Neural cell (in vitro differentiated cells): ENCODE data around the gene GPRC5B. TPM values are rescaled to one million over a fixed set of nuclear protein-coding genes. Genes with fewer than 3 reads are reported as not detected.

Experiments
- H2AFZ ChIP-seq: fragments of 200-600, 300-800 bp; sonication (generic), shearing (Covaris generic); 2 replicates; pipeline ENCODE4 v1.6.0; 2014; ENCODE audit warnings: low read depth, mild to moderate bottlenecking, antibody characterized with exemption, low read length, moderate library complexity
- H3F3A ChIP-seq: fragments of 200-600 bp; shearing (Covaris generic); 2 replicates; pipeline ENCODE4 v1.6.1; 2016; ENCODE audit warnings: mild to moderate bottlenecking, moderate library complexity, mixed read lengths, antibody characterized with exemption, low read length; ENCODE audit not compliant: insufficient read depth, poor library complexity, severe bottlenecking
- H3K27ac ChIP-seq: fragments of 200-600, 300-800 bp; sonication (generic), shearing (Covaris generic); 2 replicates; pipeline ENCODE4 v1.5.1; 2014; ENCODE audit warnings: mild to moderate bottlenecking, low read length, moderate library complexity
- H3K27me3 ChIP-seq: fragments of 300-800, 200-600 bp; sonication (generic), shearing (Covaris generic); 2 replicates; pipeline ENCODE4 v1.6.0; 2014; ENCODE audit warnings: mild to moderate bottlenecking, low read depth, low read length, moderate library complexity; ENCODE audit not compliant: insufficient read depth
- H3K36me3 ChIP-seq: fragments of 300-800, 200-600 bp; sonication (generic), shearing (Covaris generic); 2 replicates; pipeline ENCODE4 v1.5.1; 2014; ENCODE audit warnings: mild to moderate bottlenecking, antibody characterized with exemption, low read length, moderate library complexity; ENCODE audit not compliant: insufficient read depth
- H3K4me2 ChIP-seq: fragments of 300-800, 200-600 bp; sonication (generic), shearing (Covaris generic); 2 replicates; pipeline ENCODE4 v1.6.0; 2014; ENCODE audit warnings: mild to moderate bottlenecking, low read length
- H3K4me3 ChIP-seq: fragments of 300-800, 200-600 bp; sonication (generic), shearing (Covaris generic); 2 replicates; pipeline ENCODE4 v1.5.1; 2014; ENCODE audit warnings: mild to moderate bottlenecking, low read length, moderate library complexity
- H3K79me2 ChIP-seq: fragments of 200-600 bp; shearing (Covaris generic); replicated peaks from 2 replicates; pipeline ENCODE4 v1.6.0; 2014; ENCODE audit warnings: mild to moderate bottlenecking, low read length, moderate library complexity; ENCODE audit not compliant: insufficient read depth
- H3K9ac ChIP-seq: fragments of 300-800, 200-600 bp; sonication (generic), shearing (Covaris generic); 2 replicates; pipeline ENCODE4 v1.6.1; 2016; ENCODE audit warnings: mild to moderate bottlenecking, low read length, mixed read lengths
- H3K9me2 ChIP-seq: fragments of 200-600 bp; shearing (Covaris generic); 2 replicates; pipeline ENCODE4 v1.6.1; 2016; ENCODE audit warnings: mild to moderate bottlenecking, low read length, mixed read lengths; ENCODE audit not compliant: insufficient read depth
- H3K9me3 ChIP-seq: fragments of 200-600, 300-800 bp; sonication (generic), shearing (Covaris generic); 2 replicates; pipeline ENCODE4 v1.6.1; 2016; ENCODE audit warnings: mild to moderate bottlenecking, mixed run types, low read length, moderate library complexity, mixed read lengths
- H4K20me1 ChIP-seq: fragments of 200-600 bp; shearing (Covaris generic); 2 replicates; pipeline ENCODE4 v1.6.1; 2016; ENCODE audit warnings: mild to moderate bottlenecking, mixed run types; ENCODE audit not compliant: insufficient read depth
- CTCF ChIP-seq: fragments of 450-650 bp; IDR thresholded peaks from 2 replicates; pipeline ENCODE4 v1.5.1; 2014; ENCODE audit warnings: antibody characterized with exemption, mild to moderate bottlenecking, moderate library complexity; ENCODE audit not compliant: poor library complexity, severe bottlenecking
- EP300 ChIP-seq: fragments of 450-650 bp; conservative IDR thresholded peaks from 2 replicates; pipeline ENCODE4 v1.6.1; 2014; ENCODE audit warnings: antibody characterized with exemption, mild to moderate bottlenecking, moderate library complexity; ENCODE audit not compliant: poor library complexity, severe bottlenecking
- EZH2 ChIP-seq: fragments of 200-600, 300-800 bp; shearing (Covaris generic), sonication (generic); IDR thresholded peaks from 2 replicates; pipeline ENCODE4 v1.6.1; 2014; ENCODE audit warnings: antibody characterized with exemption, low read length, borderline replicate concordance, mild to moderate bottlenecking; ENCODE audit not compliant: insufficient read depth, poor library complexity, severe bottlenecking
- MXI1 ChIP-seq: fragments of 450-650 bp; conservative IDR thresholded peaks from 2 replicates; pipeline ENCODE4 v1.6.1; 2014; ENCODE audit warnings: antibody characterized with exemption, mild to moderate bottlenecking; ENCODE audit not compliant: poor library complexity, severe bottlenecking
- POLR2AphosphoS5 ChIP-seq: IDR thresholded peaks from 2 replicates; pipeline ENCODE4 v1.6.1; 2012
- RAD21 ChIP-seq: fragments of 450-650 bp; conservative IDR thresholded peaks from 2 replicates; pipeline ENCODE4 v1.6.1; 2014; ENCODE audit warnings: antibody characterized with exemption, mild to moderate bottlenecking, moderate library complexity
- REST ChIP-seq: IDR thresholded peaks from 2 replicates; pipeline ENCODE4 v1.6.1; 2012; ENCODE audit warnings: borderline replicate concordance
- SMC3 ChIP-seq: fragments of 450-650 bp; conservative IDR thresholded peaks from 2 replicates; pipeline ENCODE4 v1.6.1; 2014; ENCODE audit warnings: antibody characterized with exemption, mild to moderate bottlenecking, moderate library complexity; ENCODE audit not compliant: poor library complexity
- TAF1 ChIP-seq: IDR thresholded peaks from 2 replicates; pipeline ENCODE4 v1.6.1; 2012; ENCODE audit warnings: low read depth
- polyA minus RNA-seq: library from RNA; depleted of rRNA, polyadenylated mRNA; stranded (reverse); fragments of >200 nt; gene quantifications from 2 replicates; pipeline ENCODE4 v1.2.3, GENCODE V29; 2014
- polyA plus RNA-seq: library from polyadenylated mRNA; depleted of rRNA; stranded (reverse); fragments of >200 nt; gene quantifications from 2 replicates; pipeline ENCODE4 v1.2.3, GENCODE V29; 2014

GPRC5B gene
- polyA plus RNA-seq (21.9 and 25.4 TPM in 2 replicates), polyA minus RNA-seq (28.0 and 29.9 TPM in 2 replicates)

GRCh38 chr16:19884611-19885450 is at the start of gene GPRC5B:
TSS of gene GPRC5B (minus strand) at chr16:19884848. CDS start at chr16:19872845, 12,003 bp downstream.
- peaks cover 36% of the 10 kb centered on the region for H3K79me2 ChIP-seq
- peak within 1 kb of the TSS; percentile 96 for H3K4me3 ChIP-seq
- H3K4me2 ChIP-seq, result peak within 1 kb of the TSS; percentile 66
- TF ChIP-seq EP300 (no peak), MXI1 (peak; percentile 57), POLR2AphosphoS5 (peak; percentile 28), SMC3 (peak; percentile 36), CTCF (peak; percentile 34), RAD21 (peak; percentile 42)
- H2AFZ ChIP-seq, result peak within 1 kb of the TSS; percentile 45
- H3K9ac ChIP-seq, result peak within 1 kb of the TSS; percentile 79
- H3F3A ChIP-seq, result no peaks in the 10 kb centered on the region
- no peaks in the 10 kb centered on the region for H3K9me2 ChIP-seq
- H3K9me3 ChIP-seq, result no peaks in the 10 kb centered on the region
- no peaks in the 10 kb centered on the region for H3K27me3 ChIP-seq
- H4K20me1 ChIP-seq, result no peaks in the 10 kb centered on the region
- no peaks in the 10 kb centered on the region for H3K36me3 ChIP-seq
- peak within 1 kb of the TSS; percentile 67 for H3K27ac ChIP-seq

GRCh38 chr16:19933740-19934139 is 49.1 kb upstream of the GPRC5B start:
- Histone ChIP-seq H3K9ac (no peak overlapping the region), H3K9me3 (no peaks in the 10 kb centered on the region), H3K27ac (no peak overlapping the region), H2AFZ (no peak overlapping the region), H3K79me2 (no peaks in the 10 kb centered on the region), H4K20me1 (no peaks in the 10 kb centered on the region), H3K4me2 (no peak overlapping the region), H3K4me3 (no peak overlapping the region), H3K27me3 (no peaks in the 10 kb centered on the region), H3F3A (no peaks in the 10 kb centered on the region), H3K36me3 (no peaks in the 10 kb centered on the region), H3K9me2 (no peaks in the 10 kb centered on the region)
- TF ChIP-seq TAF1 (no peak), POLR2AphosphoS5 (no peak), MXI1 (no peak), REST (no peak), RAD21 (no peak), EZH2 (no peak)
